Pancreas (tissue), 10 donors: ENCODE results near the gene OBSCN. TPM values are rescaled to one million over a fixed set of nuclear protein-coding genes. Genes with fewer than 3 reads are reported as not detected.

Experiments used
- ATAC-seq, 4 donors: fragments of 200-7000 bp; cut with Tn5 transposase; one replicate each; pipeline versions ENCODE4 v1.8.0 to v1.9.1; 2020; ENCODE audit warnings: mild to moderate bottlenecking in 4 of 4, moderate library complexity in 4 of 4
- DNase-seq, 6 donors: peaks; one replicate each; pipeline ENCODE4 v3.0.0-alpha.2; 2020
- FAIRE-seq: peaks from 2 replicates; lab custom pipeline; 2012; peaks lifted over from hg19 to GRCh38; lab: Jason Lieb, UNC
- H3K27ac ChIP-seq, 4 donors: fragments of 200-600 bp; sonication (generic); 1 replicate in 3 of 4; 2 replicates in 1 of 4; pipeline versions ENCODE4 v1.5.0 to v1.8.0; 2020
- H3K27me3 ChIP-seq, 4 donors: fragments of 200-600 bp; one replicate each; pipeline ENCODE4 v1.8.0; 2021
- H3K36me3 ChIP-seq, 3 donors: fragments of 200-600 bp; sonication (generic) in 1 of 3; one replicate each; pipeline versions ENCODE4 v1.5.0 to v1.8.0; 2020 to 2021
- H3K4me1 ChIP-seq, 3 donors: fragments of 200-600 bp; one replicate each; pipeline ENCODE4 v1.8.0; 2021
- H3K4me3 ChIP-seq, 4 donors: fragments of 200-600 bp; sonication (generic) in 2 of 4; one replicate each; pipeline versions ENCODE4 v1.5.0 to v1.8.0; 2020 to 2021
- H3K9me3 ChIP-seq, 4 donors: fragments of 200-600 bp; one replicate each; pipeline ENCODE4 v1.8.0; 2021
- CTCF ChIP-seq, 4 donors: fragments of 200-600 bp; sonication (generic) in 3 of 4; IDR thresholded peaks; one replicate each; pipeline versions ENCODE4 v1.5.0 to v1.8.0; 2021; ENCODE audit warnings: antibody characterized with exemption in 4 of 4
- WGBS, 2 donors: extraction: QIAGEN DNeasy Blood & Tissue Kit; methylation state at CpG; one replicate each; pipeline ENCODE4 v1.1.7; 2013; 5-methylcytosine and 5-hydroxymethylcytosine counted together
- intact Hi-C, 3 donors: fragments of 100-400 bp; cut with DNase I; formaldehyde crosslinking; loops; one replicate each; pipeline versions ENCODE4 v1.11.1 to v1.14.2; 2022
- polyA plus RNA-seq, 2 donors: library from polyadenylated mRNA; stranded (reverse); fragments of 200-250 nt; gene quantifications; one replicate each; pipeline ENCODE4 v1.2.3, GENCODE V29; 2013
- total RNA-seq, 6 donors: library from RNA; stranded (reverse); fragmentation: NEBNext Ultra II Directional in 4 of 6; extraction: Animal tissue kit (Norgen Biotek cat#: 25700) in 4 of 6; gene quantifications; one replicate each; pipeline versions ENCODE4 v1.2.1 to v1.2.4, GENCODE V29; 2021 to 2023
- donor health status: healthy with polysubstance abuse.
- donor health status: DM: no; HTN: no; CAD: no; lungs with moderate emphysema.
- donor health status: DM: no; HTN: no; CAD: no.
- donor health status: control.
- donor health status: control.
- donor health status: Bipolar disorder and iron deficiency.
- donor health status: DM: yes; HTN: yes; CAD: no.
- donor health status: DM: no; HTN: no; CAD: no.
- donor health status: DM: no; HTN: no; CAD: no.
- donor health status: DM: yes; HTN: yes; CAD: no.

OBSCN gene
- total and polyA plus RNA-seq, 8 donors = 7.9 to 61.4 (median 11.3) TPM

DNA sequence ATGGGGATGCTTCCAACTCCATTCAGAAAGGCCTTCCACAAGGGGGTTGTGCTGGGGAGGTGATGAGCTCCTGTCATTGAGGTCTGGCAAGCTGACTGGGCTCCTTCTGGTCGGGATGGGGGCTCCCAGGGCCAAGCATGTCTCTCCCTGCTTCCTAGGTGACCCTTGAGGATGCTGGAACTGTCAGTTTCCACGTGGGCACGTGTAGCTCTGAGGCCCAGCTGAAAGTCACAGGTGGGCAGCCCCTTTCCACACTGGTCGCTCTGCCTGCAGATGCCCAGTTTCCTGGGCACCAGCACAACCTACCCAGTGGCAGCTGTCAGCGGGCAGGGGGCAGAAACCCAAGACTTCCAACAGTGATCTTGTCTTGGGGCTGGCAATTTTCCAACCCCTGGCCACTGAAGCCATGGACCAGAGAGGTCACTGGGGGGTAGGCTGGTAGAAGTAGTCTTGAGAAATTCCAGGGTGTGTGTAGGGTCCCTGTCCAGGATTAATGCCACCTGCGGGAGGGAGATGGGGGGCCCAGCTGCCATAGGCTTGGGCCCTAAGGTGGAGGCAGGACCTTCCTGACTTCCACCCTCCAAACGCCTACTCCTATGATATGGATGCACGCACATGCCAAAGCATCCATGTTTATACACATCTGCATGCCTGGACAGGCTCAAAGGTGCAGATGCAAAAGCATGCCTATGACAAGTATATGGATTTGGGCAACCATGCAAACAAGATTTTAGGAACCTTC, 101.7 kb downstream of the OBSCN start:
- FAIRE-seq (no peak), ATAC-seq (no peak)

DNA sequence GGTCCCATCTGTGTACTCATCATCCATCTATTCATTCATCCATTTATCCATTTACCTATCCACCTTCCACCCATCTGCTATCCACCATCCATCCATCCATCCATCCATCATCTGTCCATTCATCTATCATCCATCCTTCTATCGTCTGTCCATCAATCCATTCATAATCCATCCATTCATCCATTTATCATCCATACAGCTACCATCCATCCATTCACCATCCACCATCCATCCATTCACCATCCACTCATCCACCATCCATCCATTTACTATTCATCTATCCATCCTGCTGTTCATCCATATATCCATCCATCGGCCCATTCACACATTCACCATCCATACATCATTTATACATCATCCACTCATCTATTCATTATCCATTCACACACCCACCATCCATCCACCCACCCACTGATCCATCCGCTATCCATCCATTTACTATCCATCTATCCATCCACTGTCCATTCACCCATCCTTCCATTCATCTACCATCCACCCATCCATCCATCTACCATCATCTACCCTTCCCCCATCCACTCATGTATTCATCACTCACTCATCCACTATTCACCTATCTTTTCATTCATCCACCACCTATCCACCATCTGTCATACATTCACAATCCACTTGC, 102.4 kb downstream of the OBSCN start:
- DNase-seq = no peak
- Histone ChIP-seq H3K27me3 (no peaks in the 10 kb centered on the region), H3K4me1 (no peaks in the 10 kb centered on the region), H3K27ac (no peak overlapping the region), H3K4me3 (no peak overlapping the region), H3K36me3 (no peaks in the 10 kb centered on the region), H3K9me3 (no peaks in the 10 kb centered on the region)
- intact Hi-C loops = no loop called here
- no peak for FAIRE-seq
- 90 to 91% methylated on average over 3 of the region's 3 CpGs for WGBS, 2 donors
- no peak for ATAC-seq
- TF ChIP-seq CTCF (IDR thresholded peaks at IDR 0.05) = no peak

More for the DNA sequence above, 101.7 kb downstream of the OBSCN start:
- peak in 2 of 6 donors; percentile 6 to 33 for DNase-seq
- no peaks in the 10 kb centered on the region for H3K36me3 ChIP-seq
- no peaks in the 10 kb centered on the region for H3K9me3 ChIP-seq
- H3K4me1 ChIP-seq = no peaks in the 10 kb centered on the region
- intact Hi-C loops = no loop called here
- TF ChIP-seq CTCF (IDR thresholded peaks at IDR 0.05) = no peak
- H3K4me3 ChIP-seq = no peak overlapping the region
- WGBS, 2 donors = 84 to 89% methylated on average over 8 of the region's 8 CpGs
- H3K27me3 ChIP-seq = no peaks in the 10 kb centered on the region
- H3K27ac ChIP-seq = no peak overlapping the region

DNA sequence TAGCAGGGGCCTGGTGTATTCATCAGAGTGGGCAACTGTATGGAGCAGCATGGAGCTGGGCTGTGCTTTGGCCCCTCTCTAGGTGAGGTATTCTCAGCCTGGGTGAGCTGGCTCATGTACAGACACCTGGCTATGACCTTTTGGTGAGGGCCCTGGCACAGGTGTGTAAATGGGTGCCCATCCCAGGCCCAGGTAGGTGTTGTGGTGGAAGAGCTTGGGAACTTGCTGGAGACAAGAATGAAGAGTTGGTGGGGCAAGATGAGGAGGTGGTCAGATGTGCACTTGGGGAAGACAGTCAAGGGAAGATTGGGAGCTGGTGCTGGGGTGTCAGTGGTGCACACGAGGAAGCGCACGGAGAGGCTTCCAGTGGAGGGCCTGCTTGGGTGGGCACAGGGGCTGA, 103.2 kb downstream of the OBSCN start:
- H3K36me3 ChIP-seq = no peaks in the 10 kb centered on the region
- no peak for FAIRE-seq
- no peak overlapping the region for H3K27ac ChIP-seq
- no peak for TF ChIP-seq CTCF (IDR thresholded peaks at IDR 0.05)
- no peaks in the 10 kb centered on the region for H3K27me3 ChIP-seq
- no peaks in the 10 kb centered on the region for H3K4me1 ChIP-seq
- H3K9me3 ChIP-seq = no peaks in the 10 kb centered on the region
- intact Hi-C loops = no loop called here
- WGBS, 2 donors = 95 to 100% methylated on average over 3 of the region's 3 CpGs
- ATAC-seq = no peak
- DNase-seq = peak in 1 of 6 donors; percentile 3
- H3K4me3 ChIP-seq = no peak overlapping the region

DNA sequence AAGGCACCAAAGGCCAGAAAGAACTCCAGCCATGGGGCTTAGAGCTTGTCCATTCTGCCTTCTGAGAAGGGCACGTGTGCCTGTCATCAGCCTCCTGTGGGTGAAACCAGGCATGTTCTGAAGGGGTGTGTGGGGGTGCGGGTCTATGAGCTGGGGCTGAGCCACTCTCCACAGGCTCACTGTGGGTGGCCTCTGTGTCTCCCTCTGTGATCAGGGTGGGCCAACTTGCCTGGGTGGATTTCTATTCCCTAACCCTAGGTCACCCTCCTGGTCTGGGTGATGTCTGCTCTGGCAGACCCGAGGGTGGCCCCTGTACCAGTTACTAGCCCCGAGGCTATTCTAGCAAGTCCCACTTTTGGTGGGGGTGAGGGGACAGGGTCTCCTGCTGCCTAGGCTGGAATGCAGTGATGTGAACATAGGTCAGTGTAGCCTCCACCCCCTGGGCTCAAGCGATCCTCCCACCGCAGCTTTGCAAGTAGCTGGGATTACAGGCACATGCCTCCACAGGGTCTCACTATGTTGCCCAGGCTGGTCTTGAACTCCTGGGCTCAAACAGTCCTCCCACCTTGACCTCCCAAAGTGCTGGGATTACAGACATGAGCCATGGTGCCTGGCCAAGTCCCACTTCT, 104.4 kb downstream of the OBSCN start:
- Histone ChIP-seq H3K36me3 (no peaks in the 10 kb centered on the region), H3K4me3 (no peak overlapping the region), H3K9me3 (no peaks in the 10 kb centered on the region), H3K27me3 (no peaks in the 10 kb centered on the region), H3K27ac (no peak overlapping the region), H3K4me1 (no peaks in the 10 kb centered on the region)
- TF ChIP-seq CTCF (IDR thresholded peaks at IDR 0.05) = no peak
- WGBS, 2 donors = 94 to 97% methylated on average over 6 of the region's 6 CpGs
- FAIRE-seq (no peak), DNase-seq (peak in 1 of 6 donors; percentile 4), ATAC-seq (no peak)
- intact Hi-C loops = no loop called here
